ENCODE results near the gene SKIL.

- TF ChIP-seq POLR2A (IDR thresholded peaks at IDR 0.05) (no peak), CTCF (IDR thresholded peaks at IDR 0.05 in 8 of 11, conservative IDR thresholded peaks at IDR 0.05 in 3 of 11) (no peak), POLR2AphosphoS5 (IDR thresholded peaks at IDR 0.05) (no peak)
Observed at GRCh38 chr3:170428095-170428494, 70.6 kb downstream of the SKIL start.
